GM13977 (cell line): ENCODE data around the gene HAGHL.
"Not testable (repeated sequence)": the region's sequence is repeated elsewhere in the genome, so short reads cannot be mapped to it uniquely, and the experiment has no call there.

Source experiments
- DNase-seq: peaks from one replicate; pipeline ENCODE4 v3.0.0; 2012; ENCODE audit warnings: low spot score
- in situ Hi-C: fragments of 300-500 bp; cut with MboI; formaldehyde crosslinking; loops from one replicate; pipeline ENCODE4 v1.12.0; 2022; ENCODE audit warnings: low sequenced_read_pairs, low pct_unique_long_range_greater_than_20kb, mixed read lengths, inconsistent platforms; ENCODE audit not compliant: unreplicated experiment
- TF ChIP-seq, protein P1 (sequence below): IDR thresholded peaks from 2 replicates; pipeline ENCODE4 v1.5.1; 2012; ENCODE audit warnings: mild to moderate bottlenecking, control low read depth; ENCODE audit not compliant: insufficient read depth; ENCODE audit errors: extremely low read depth, missing control alignments

The HAGHL gene

DNA sequence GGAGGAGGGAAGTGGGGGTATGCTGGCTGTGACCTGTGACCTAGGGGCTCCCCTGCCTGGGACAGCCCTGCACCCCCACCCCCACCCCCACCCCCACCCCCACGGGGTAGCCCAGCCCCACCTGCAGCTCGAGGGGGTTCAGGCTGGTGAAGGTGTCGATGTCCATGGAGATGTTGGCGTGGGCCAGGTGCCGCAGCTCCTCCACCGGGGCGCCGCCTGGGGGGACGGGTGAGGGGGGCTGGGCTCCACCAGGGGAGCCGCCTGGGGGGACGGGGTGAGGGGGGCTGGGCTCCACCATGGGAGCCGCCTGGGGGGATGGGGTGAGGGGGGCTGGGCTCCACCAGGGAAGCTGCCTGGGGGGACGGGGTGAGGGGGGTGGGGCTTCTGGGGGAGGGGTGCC lies 43.5 kb downstream of the HAGHL start:
- in situ Hi-C loops = no loop called here
- DNase-seq = no peak
- TF ChIP-seq, protein P1, sequence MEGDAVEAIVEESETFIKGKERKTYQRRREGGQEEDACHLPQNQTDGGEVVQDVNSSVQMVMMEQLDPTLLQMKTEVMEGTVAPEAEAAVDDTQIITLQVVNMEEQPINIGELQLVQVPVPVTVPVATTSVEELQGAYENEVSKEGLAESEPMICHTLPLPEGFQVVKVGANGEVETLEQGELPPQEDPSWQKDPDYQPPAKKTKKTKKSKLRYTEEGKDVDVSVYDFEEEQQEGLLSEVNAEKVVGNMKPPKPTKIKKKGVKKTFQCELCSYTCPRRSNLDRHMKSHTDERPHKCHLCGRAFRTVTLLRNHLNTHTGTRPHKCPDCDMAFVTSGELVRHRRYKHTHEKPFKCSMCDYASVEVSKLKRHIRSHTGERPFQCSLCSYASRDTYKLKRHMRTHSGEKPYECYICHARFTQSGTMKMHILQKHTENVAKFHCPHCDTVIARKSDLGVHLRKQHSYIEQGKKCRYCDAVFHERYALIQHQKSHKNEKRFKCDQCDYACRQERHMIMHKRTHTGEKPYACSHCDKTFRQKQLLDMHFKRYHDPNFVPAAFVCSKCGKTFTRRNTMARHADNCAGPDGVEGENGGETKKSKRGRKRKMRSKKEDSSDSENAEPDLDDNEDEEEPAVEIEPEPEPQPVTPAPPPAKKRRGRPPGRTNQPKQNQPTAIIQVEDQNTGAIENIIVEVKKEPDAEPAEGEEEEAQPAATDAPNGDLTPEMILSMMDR = no peak

DNA sequence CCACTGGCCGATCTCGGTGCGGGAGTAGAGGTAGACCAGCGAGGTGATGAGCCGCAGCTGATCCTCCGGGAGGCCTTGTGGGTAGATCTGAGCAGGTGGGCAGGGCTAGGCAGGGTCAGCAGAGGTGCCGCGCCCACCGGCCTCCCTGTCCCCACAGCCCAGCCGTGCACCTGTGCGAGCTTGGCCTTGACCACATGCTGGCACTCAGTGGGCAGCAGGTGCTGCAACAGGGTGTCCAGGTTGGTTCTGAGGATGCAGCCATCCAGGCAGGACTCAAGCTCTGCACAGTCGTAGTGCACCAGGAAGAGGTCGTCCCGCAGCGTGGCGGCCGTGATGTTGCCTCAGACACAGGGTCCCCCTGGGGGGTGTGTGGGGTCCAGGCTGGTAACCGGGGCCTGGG lies 46.1 kb downstream of the HAGHL start:
- DNase-seq = no peak
- TF ChIP-seq, protein P1 = no peak
- in situ Hi-C loops = no loop called here

DNA sequence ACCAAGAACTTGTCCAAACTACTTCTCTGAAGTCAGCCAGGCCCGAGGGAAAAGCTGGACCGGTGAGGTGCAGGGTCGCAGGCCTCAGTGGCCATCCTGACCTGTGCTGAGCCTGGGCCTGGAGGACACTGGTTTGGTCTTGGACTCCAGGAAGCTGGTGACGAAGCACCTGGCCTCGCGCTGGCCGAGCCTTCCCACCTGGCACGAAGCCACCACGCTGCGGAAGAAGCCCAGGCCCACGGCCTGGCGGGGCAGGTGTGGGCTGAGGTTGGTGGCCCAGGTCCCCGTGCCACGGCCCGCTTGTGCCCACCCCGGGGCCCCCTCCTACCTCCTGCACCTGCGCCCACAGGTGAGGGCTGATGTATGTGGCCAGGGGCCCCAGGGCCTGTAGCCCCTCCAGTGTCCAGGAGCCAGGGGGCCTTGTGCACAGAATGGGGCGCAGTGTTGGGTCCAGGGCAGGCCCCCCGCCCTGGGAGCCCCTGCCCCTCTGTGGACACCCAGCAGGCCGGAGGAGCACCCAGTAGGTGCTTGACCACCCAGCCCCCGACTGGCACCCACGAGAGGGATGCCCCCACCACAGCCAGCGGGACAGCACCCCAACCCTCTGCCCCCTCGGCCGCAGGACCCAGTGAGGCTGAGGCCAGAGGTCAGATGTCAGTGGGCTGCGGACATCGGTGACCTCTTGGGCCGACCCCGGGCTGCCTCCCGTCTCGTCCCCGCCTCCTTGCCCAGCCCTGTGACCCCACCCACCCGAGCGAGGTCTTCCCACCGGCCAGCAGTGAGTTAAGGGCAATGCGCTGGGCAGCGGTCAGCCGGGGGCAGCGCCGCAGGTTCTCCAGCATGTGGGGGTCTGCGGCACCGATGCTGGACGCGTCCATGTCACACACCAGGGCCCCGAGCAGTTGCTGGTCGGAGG lies 47.4 kb downstream of the HAGHL start:
- in situ Hi-C loops = no loop called here
- no peak for DNase-seq
- TF ChIP-seq, protein P1 = no peak

DNA sequence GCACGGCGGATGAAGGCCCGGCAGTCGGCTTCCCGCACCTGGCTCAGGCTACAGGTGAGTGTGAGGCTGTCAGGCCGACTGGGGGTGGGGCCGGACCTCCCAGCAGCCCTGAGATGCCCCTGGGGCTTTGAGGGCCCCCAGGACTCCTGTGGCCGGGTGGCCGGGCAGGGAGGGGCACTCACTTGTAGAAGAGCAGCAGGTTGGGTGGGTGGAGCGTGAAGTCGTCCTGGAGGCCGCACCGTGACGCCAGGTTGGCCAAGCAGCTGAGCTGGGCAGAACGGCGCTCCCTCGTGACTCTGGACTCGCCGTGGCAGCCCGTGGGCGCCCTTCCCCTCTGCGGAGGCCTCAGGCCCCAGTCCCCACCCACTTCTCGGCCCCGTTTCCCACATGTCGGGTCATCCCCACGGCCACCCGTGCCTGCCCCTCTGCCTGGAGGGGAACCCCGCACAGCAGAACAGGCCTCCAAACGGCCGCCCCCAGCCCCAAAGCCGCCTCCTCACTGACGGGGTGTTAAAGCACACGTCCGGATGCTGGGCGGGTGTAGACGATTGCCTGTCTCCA lies 48.4 kb downstream of the HAGHL start:
- DNase-seq = no peak
- in situ Hi-C loops = no loop called here
- TF ChIP-seq, protein P1 = no peak

DNA sequence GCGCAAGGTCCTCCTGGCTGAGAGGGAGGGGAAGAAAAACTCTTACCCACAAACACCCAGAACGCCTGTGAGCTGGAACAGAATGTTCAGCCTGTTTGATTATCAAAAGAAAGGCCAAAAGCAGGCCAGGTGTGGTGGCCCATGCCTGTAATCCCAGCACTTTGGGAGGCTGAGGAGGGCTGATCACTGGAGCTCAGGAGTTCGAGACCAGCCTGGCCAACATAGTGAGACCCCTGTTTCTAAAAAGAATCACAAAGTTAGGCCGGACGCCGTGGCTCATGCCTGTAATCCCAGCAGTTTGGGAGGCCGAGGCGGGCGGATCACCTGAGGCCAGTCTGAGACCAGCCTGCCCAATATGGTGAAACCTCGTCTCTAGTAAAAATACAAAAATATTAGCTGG lies 49.4 kb downstream of the HAGHL start:
- in situ Hi-C loops, DNase-seq: not testable (repeated sequence)

DNA sequence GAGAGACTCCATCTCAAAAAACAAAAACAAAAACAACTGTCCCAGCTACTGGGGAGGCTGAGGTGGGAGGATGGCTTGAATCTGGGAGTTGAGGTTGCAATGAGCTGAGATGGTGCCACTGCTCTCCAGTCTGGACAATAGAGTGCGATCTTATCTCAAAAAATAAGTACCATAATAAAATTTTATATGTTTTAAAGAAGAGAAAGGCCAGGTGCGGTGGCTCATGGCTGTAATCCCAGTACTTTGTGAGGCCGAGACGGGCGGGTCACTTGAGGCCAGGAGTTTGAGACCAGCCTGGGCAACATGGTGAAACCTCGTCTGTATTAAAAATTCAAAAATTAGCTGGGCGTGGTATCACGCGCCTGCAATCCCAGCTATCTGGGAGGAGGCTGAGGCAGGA lies 49.9 kb downstream of the HAGHL start:
- no peak for DNase-seq
- in situ Hi-C loops = no loop called here
- TF ChIP-seq, protein P1 = no peak

DNA sequence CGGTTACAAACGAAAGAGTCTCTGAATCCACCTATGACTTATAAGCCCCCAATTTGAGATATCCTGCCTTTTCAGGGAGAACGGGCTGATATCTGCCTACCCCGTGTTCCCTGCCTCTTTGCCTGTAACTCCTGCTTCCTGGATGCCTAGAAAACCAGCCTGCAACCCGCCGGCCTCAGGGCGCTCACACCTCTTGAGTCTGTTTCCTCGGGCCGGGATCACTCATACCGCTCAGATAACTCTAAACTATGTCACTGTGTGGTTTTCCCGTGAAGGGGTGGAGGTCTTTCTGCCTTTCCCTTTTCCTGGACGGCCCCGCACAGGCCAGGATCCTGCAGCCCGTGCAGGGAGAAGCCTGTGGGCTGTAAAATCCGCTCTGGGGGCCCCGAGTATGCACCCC lies 50.9 kb downstream of the HAGHL start:
- no peak for DNase-seq
- in situ Hi-C loops = no loop called here
- TF ChIP-seq, protein P1 = no peak
